ENCODE measurements around the gene SLC11A2. TPM values are rescaled to one million over a fixed set of nuclear protein-coding genes. Genes with fewer than 3 reads are reported as not detected.
"Not testable (repeated sequence)": the region's sequence is repeated elsewhere in the genome, so short reads cannot be mapped to it uniquely, and the experiment has no call there.

SLC11A2 gene
- total RNA-seq, 1 donor from 2014 or later, result 73.8 TPM

DNA sequence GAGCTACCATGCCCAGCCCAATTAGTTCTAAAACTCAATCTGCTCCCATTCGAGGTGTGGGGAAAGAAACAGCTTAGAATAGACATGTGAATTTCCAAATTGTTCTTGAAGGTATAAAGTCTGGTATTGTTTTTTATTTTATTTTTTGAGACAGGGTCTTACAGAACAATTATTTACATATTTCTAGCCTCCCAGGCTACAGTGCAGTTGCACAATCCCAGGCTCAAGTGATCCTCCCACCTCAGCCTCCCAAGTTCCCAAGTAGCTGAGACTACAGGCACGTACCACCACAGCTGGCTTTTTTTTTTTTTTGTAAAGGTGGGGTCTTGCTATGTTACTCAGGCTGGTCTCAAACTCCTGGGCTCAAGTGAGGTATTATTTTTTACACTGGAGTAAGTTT, 6.3 kb downstream of the SLC11A2 start:
- Mint-ChIP-seq H3K27me3 (no peaks in the 10 kb centered on the region), H3K27ac (peak overlapping the region; percentile 29), H3K4me3 (ENCODE audit: low read depth) (no peak overlapping the region), H3K4me1 (ENCODE audit: low read depth) (peaks cover 30% of the 10 kb centered on the region), H3K9me3 (ENCODE audit: low read depth) (no peaks in the 10 kb centered on the region), H3K36me3 (ENCODE audit: insufficient read depth) (no peaks in the 10 kb centered on the region)
- no peak for DNase-seq (ENCODE audit: low spot score, unreplicated experiment)
- TF ChIP-seq, protein P1, sequence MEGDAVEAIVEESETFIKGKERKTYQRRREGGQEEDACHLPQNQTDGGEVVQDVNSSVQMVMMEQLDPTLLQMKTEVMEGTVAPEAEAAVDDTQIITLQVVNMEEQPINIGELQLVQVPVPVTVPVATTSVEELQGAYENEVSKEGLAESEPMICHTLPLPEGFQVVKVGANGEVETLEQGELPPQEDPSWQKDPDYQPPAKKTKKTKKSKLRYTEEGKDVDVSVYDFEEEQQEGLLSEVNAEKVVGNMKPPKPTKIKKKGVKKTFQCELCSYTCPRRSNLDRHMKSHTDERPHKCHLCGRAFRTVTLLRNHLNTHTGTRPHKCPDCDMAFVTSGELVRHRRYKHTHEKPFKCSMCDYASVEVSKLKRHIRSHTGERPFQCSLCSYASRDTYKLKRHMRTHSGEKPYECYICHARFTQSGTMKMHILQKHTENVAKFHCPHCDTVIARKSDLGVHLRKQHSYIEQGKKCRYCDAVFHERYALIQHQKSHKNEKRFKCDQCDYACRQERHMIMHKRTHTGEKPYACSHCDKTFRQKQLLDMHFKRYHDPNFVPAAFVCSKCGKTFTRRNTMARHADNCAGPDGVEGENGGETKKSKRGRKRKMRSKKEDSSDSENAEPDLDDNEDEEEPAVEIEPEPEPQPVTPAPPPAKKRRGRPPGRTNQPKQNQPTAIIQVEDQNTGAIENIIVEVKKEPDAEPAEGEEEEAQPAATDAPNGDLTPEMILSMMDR (IDR thresholded peaks at IDR 0.05; ENCODE audit: unreplicated experiment), result no peak

DNA sequence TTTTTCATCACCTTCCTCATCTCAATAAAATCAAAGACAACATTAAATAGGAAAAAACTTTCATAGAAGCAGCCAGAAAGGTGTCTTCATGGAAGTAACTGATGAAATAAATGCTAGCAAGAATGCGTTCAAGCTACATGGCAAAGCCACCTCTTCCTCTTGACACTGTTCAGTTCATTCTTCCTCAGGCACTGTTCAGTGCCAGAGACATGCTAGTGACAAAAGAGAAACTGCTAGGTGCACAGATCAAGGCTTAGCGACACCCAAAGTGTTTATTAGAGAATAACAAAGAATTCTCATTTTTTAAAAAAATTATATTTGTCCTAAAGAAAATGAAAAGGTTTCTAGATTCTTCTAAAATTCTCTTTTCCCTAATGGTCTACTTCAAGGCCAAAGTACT, 7.2 kb downstream of the SLC11A2 start:
- peaks cover 20% of the 10 kb centered on the region for H3K4me1 Mint-ChIP-seq (ENCODE audit: low read depth)
- no peak overlapping the region for H3K4me3 Mint-ChIP-seq (ENCODE audit: low read depth)
- no peak for DNase-seq (ENCODE audit: low spot score, unreplicated experiment)
- H3K9me3 Mint-ChIP-seq (ENCODE audit: low read depth), result no peaks in the 10 kb centered on the region
- TF ChIP-seq, protein P1 (IDR thresholded peaks at IDR 0.05; ENCODE audit: unreplicated experiment), result no peak
- H3K27ac Mint-ChIP-seq, result no peak overlapping the region
- no peaks in the 10 kb centered on the region for H3K27me3 Mint-ChIP-seq
- no peaks in the 10 kb centered on the region for H3K36me3 Mint-ChIP-seq (ENCODE audit: insufficient read depth)

DNA sequence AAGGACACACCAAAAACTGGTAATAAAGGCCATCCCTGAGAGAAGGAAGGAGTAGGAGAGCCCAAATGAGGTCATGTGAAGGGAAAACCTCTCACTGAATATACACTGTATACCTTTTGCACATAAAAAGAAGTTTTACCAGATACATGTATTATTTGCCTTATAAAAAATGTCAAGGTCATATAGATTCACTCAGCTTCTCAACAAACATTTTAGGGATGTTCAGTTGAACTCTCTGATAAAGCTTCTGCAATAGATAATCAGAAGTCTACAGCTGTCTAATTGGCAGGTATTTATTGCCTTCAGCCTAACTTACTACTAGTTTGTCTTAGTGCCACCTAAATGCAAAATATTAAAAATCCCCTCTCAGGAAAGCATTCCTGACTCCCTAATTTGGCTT, 8.7 kb downstream of the SLC11A2 start:
- H3K36me3 Mint-ChIP-seq (ENCODE audit: insufficient read depth), result no peaks in the 10 kb centered on the region
- no peaks in the 10 kb centered on the region for H3K27me3 Mint-ChIP-seq
- TF ChIP-seq, protein P1 (IDR thresholded peaks at IDR 0.05; ENCODE audit: unreplicated experiment), result no peak
- no peak overlapping the region for H3K27ac Mint-ChIP-seq
- no peaks in the 10 kb centered on the region for H3K9me3 Mint-ChIP-seq (ENCODE audit: low read depth)
- DNase-seq (ENCODE audit: low spot score, unreplicated experiment), result no peak
- H3K4me3 Mint-ChIP-seq (ENCODE audit: low read depth), result no peak overlapping the region
- H3K4me1 Mint-ChIP-seq (ENCODE audit: low read depth), result peaks cover 14% of the 10 kb centered on the region

DNA sequence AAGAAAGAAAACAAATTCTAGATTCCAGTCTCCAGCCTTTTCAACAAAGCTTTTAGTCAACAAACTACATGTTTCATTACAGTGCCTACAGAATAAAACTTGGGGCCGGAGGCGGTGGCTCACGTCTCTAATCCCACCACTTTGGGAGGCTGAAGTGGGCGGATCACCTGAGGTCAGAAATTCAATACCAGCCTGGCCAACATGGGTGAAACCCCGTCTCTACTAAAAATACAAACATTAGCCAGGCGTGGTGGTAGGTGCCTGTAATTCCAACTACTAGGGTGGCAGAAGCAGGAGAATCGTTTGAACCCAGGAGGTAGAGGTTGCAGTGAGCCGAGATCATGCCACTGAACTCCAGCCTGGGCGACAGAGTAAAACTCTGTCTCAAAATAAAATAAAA, 11.7 kb downstream of the SLC11A2 start:
- H3K27me3 Mint-ChIP-seq; H3K9me3 Mint-ChIP-seq (ENCODE audit: low read depth); H3K4me1 Mint-ChIP-seq (ENCODE audit: low read depth); DNase-seq (ENCODE audit: low spot score, unreplicated experiment); H3K4me3 Mint-ChIP-seq (ENCODE audit: low read depth); H3K27ac Mint-ChIP-seq; H3K36me3 Mint-ChIP-seq (ENCODE audit: insufficient read depth): not testable (repeated sequence)

DNA sequence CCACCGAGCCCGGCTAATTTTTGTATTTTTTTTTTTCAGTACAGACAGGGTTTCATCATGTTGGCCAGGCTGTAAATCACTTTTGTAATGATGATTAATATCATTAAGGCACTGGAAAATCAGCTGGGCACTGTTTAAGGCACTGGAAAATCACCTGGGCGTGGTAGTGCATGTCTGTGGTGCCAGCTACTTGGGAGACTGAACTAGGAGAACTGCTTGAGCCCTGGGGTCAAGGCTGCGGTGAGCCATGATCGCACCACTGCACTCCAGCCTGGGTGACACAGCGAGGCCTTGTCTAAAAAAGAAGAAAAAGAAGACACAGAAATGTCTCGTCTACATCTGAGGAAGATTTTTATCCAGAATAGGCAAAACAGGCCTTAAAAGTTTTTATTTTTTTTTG, 12.7 kb downstream of the SLC11A2 start:
- Mint-ChIP-seq H3K4me3 (ENCODE audit: low read depth) (no peak overlapping the region), H3K27me3 (no peaks in the 10 kb centered on the region), H3K9me3 (ENCODE audit: low read depth) (no peaks in the 10 kb centered on the region), H3K27ac (no peak overlapping the region), H3K36me3 (ENCODE audit: insufficient read depth) (peaks cover 1% of the 10 kb centered on the region), H3K4me1 (ENCODE audit: low read depth) (peaks cover 3% of the 10 kb centered on the region)
- TF ChIP-seq, protein P1 (IDR thresholded peaks at IDR 0.05; ENCODE audit: unreplicated experiment), result no peak
- DNase-seq (ENCODE audit: low spot score, unreplicated experiment), result no peak

DNA sequence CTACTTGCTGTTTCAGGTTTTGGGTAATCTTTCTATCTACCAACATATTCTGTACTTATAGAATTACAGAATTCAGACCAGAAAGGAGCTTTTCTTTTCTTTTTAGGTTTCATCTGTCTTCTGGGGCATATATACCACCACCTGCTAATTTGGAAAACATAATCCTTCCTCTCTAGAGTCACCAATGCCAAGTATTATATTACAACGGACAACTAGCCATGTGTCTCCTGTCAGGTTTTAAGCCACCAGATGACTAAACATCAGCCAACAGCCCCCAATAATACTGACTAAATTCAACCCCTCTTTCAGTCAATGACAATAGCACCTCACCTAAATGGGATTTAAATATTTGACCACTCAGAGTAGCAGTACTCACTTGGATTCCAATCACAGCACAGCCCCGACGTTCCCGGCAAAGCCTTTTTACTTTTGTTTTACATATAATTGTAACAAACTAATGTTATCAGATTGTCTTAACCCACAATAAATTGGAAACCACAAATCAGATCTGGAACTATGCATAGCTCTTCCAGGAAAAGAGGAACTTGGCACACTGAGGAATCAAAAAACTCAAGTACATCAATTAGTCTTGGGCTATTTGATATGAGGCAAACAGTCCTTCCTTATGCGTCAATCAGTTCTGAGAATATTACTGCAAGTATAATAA, 13.5 kb downstream of the SLC11A2 start:
- Mint-ChIP-seq H3K27ac (no peak overlapping the region), H3K36me3 (ENCODE audit: insufficient read depth) (peaks cover 1% of the 10 kb centered on the region), H3K27me3 (no peaks in the 10 kb centered on the region), H3K4me3 (ENCODE audit: low read depth) (no peak overlapping the region), H3K9me3 (ENCODE audit: low read depth) (no peaks in the 10 kb centered on the region), H3K4me1 (ENCODE audit: low read depth) (peaks cover 3% of the 10 kb centered on the region)
- TF ChIP-seq, protein P1 (IDR thresholded peaks at IDR 0.05; ENCODE audit: unreplicated experiment), result no peak
- no peak for DNase-seq (ENCODE audit: low spot score, unreplicated experiment)

Measured in progenitor cell of endocrine pancreas (in vitro differentiated cells).